HT1080 (cell line): ENCODE results near the gene CLMP. TPM values are rescaled to one million over a fixed set of nuclear protein-coding genes. Genes with fewer than 3 reads are reported as not detected.

Experiments
- DNase-seq: peaks from one replicate; pipeline ENCODE4 v3.0.0-alpha.2; 2015; ENCODE audit warnings: low read depth
- total RNA-seq: library from RNA; depleted of rRNA; stranded (reverse); fragments of >200 nt; shearing (Covaris generic); gene quantifications from 2 replicates; pipeline ENCODE4 v1.2.3, GENCODE V29; 2014

CLMP gene
- total RNA-seq, 1 experiment from 2014 or later = 17.7 TPM

- DNase-seq = peak; percentile 18
Observed at GRCh38 chr11:123193742-123194141, 1.3 kb downstream of the CLMP start.

- DNase-seq = no peak
Observed at GRCh38 chr11:123191939-123192338, 3.1 kb downstream of the CLMP start.

GRCh38 chr11:123190518-123190917 lies 4.5 kb downstream of the CLMP start:
- DNase-seq = no peak

- DNase-seq = peak; percentile 85
Observed at GRCh38 chr11:123188508-123189165, 6.4 kb downstream of the CLMP start.

- peak; percentile 59 for DNase-seq
Observed at GRCh38 chr11:123187665-123188507, 7.2 kb downstream of the CLMP start.

- DNase-seq = no peak
Observed at GRCh38 chr11:123187248-123187647, 7.8 kb downstream of the CLMP start.

GRCh38 chr11:123186286-123186685 lies 8.8 kb downstream of the CLMP start:
- DNase-seq = peak; percentile 14

- no peak for DNase-seq
Observed at GRCh38 chr11:123185326-123185725, 9.7 kb downstream of the CLMP start.

GRCh38 chr11:123184531-123184930 lies 10.5 kb downstream of the CLMP start:
- DNase-seq = no peak

GRCh38 chr11:123183391-123184099 lies 11.5 kb downstream of the CLMP start:
- DNase-seq = peak; percentile 57

- DNase-seq = no peak
Observed at GRCh38 chr11:123181767-123182500, 13.1 kb downstream of the CLMP start.

GRCh38 chr11:123181075-123181474 lies 14.0 kb downstream of the CLMP start:
- no peak for DNase-seq

- no peak for DNase-seq
Observed at GRCh38 chr11:123180574-123180973, 14.5 kb downstream of the CLMP start.

GRCh38 chr11:123180166-123180565 lies 14.9 kb downstream of the CLMP start:
- DNase-seq = no peak

GRCh38 chr11:123179586-123179985 lies 15.5 kb downstream of the CLMP start:
- no peak for DNase-seq

- no peak for DNase-seq
Observed at GRCh38 chr11:123178186-123178585, 16.9 kb downstream of the CLMP start.

GRCh38 chr11:123176785-123177184 lies 18.3 kb downstream of the CLMP start:
- DNase-seq = no peak

- peak; percentile 88 for DNase-seq
Observed at GRCh38 chr11:123174196-123175183, 20.6 kb downstream of the CLMP start.

- no peak for DNase-seq
Observed at GRCh38 chr11:123173856-123174186, 21.2 kb downstream of the CLMP start.
